ENCODE data around the gene PHF20. TPM values are rescaled to one million over a fixed set of nuclear protein-coding genes. Genes with fewer than 3 reads are reported as not detected.

The PHF20 gene
- total RNA-seq, 1 donor from 2014 or later: 109 TPM

DNA sequence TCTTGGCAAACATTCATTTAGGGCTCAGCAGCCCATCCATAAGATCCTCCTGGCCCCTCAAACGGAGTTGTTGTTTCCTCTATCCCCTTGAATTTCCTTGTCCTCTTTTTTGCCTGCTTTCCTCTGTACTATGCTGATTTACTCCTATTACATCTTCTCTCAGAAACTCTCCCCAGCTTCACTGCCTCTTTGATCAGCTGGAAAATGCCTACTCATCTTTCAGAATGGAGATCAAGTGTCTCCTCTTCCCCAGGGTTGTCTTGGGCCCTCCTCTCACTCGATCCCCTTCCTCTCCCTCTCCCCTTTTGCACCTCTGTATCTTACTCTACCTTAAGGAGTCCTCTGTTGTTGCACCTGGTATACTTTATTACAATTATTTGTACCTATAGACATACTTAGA is 60.2 kb downstream of the PHF20 start:
- TF ChIP-seq, protein P1, sequence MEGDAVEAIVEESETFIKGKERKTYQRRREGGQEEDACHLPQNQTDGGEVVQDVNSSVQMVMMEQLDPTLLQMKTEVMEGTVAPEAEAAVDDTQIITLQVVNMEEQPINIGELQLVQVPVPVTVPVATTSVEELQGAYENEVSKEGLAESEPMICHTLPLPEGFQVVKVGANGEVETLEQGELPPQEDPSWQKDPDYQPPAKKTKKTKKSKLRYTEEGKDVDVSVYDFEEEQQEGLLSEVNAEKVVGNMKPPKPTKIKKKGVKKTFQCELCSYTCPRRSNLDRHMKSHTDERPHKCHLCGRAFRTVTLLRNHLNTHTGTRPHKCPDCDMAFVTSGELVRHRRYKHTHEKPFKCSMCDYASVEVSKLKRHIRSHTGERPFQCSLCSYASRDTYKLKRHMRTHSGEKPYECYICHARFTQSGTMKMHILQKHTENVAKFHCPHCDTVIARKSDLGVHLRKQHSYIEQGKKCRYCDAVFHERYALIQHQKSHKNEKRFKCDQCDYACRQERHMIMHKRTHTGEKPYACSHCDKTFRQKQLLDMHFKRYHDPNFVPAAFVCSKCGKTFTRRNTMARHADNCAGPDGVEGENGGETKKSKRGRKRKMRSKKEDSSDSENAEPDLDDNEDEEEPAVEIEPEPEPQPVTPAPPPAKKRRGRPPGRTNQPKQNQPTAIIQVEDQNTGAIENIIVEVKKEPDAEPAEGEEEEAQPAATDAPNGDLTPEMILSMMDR (IDR thresholded peaks at IDR 0.05): no peak
- Histone ChIP-seq H3K27me3 (no peaks in the 10 kb centered on the region), H3K27ac (no peak overlapping the region), H3K9me3 (no peaks in the 10 kb centered on the region), H3K4me1 (no peaks in the 10 kb centered on the region), H3K36me3 (no peaks in the 10 kb centered on the region), H3K4me3 (no peak overlapping the region)
- intact Hi-C loops (cut with DNase I): loop anchor here (5.0 kb wide), 1 partner anchor 35 kb away; no protein-coding TSS in a partner anchor
- no peak for DNase-seq (ENCODE audit: low spot score in 2 of 2)

DNA sequence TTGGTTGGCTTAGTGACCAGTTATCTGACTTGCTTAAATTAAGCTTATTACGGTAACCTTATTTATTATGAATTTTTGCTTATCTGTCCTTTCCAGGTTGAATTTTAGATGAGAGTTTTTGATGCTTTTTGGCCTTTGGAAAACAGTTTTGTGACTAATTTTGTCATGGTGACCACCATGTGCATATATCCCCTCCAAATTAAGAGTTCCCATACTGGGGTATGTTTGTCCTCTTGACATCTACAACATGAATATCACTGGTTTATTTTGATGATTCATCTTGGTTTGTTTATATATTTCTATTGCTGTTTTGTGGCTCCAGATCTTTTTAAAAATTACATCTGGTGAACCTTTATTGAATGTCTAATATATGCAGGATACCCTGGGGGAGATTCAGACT is 61.4 kb downstream of the PHF20 start:
- TF ChIP-seq, protein P1 (IDR thresholded peaks at IDR 0.05): no peak
- H3K4me1 ChIP-seq: no peaks in the 10 kb centered on the region
- intact Hi-C loops (cut with DNase I): loop anchor here (5.0 kb wide), 1 partner anchor 34 kb away; no protein-coding TSS in a partner anchor

GRCh38 chr20:35837577-35838195 is 65.9 kb downstream of the PHF20 start:
- intact Hi-C loops (cut with DNase I): no loop called here
- TF ChIP-seq, protein P1 (IDR thresholded peaks at IDR 0.05): no peak
- Histone ChIP-seq H3K9me3 (peaks cover 0 to 6% of the 10 kb centered on the region in 2 donors), H3K36me3 (peaks cover 3 to 5% of the 10 kb centered on the region in 2 donors), H3K27ac (no peak overlapping the region), H3K4me1 (no peaks in the 10 kb centered on the region), H3K27me3 (no peaks in the 10 kb centered on the region), H3K4me3 (no peak overlapping the region)
- DNase-seq (ENCODE audit: low spot score in 2 of 2): no peak

More for the DNA sequence above, 61.4 kb downstream of the PHF20 start:
- Histone ChIP-seq H3K36me3 (no peaks in the 10 kb centered on the region), H3K27ac (no peak overlapping the region), H3K4me3 (no peak overlapping the region), H3K9me3 (no peaks in the 10 kb centered on the region), H3K27me3 (no peaks in the 10 kb centered on the region)
- no peak for DNase-seq (ENCODE audit: low spot score in 2 of 2)

DNA sequence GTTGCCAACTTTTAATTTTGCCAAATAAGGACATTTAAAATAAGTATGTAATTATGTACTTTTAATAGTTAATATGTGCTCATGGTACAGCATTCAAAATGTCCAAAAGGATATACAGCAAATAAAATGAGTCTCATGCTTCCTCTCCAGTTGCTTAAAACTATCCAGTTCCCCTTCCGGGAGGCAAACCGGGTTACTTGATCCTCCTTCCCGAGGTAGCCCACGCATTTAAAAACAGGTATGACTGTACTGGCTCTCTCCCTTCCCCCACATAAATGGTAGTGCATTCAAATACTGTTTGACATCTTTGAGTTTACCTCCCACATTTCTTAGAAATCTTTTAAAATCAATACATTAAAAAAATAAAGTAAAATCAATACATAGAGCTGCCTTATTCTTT is 66.4 kb downstream of the PHF20 start:
- no peaks in the 10 kb centered on the region for H3K4me1 ChIP-seq
- no peaks in the 10 kb centered on the region for H3K27me3 ChIP-seq
- peaks cover 9 to 10% of the 10 kb centered on the region in 2 donors for H3K36me3 ChIP-seq
- DNase-seq (ENCODE audit: low spot score in 2 of 2): no peak
- H3K4me3 ChIP-seq: no peak overlapping the region
- H3K9me3 ChIP-seq: peaks cover 0 to 11% of the 10 kb centered on the region in 2 donors
- H3K27ac ChIP-seq: no peak overlapping the region
- intact Hi-C loops (cut with DNase I): no loop called here
- TF ChIP-seq, protein P1 (IDR thresholded peaks at IDR 0.05): no peak

DNA sequence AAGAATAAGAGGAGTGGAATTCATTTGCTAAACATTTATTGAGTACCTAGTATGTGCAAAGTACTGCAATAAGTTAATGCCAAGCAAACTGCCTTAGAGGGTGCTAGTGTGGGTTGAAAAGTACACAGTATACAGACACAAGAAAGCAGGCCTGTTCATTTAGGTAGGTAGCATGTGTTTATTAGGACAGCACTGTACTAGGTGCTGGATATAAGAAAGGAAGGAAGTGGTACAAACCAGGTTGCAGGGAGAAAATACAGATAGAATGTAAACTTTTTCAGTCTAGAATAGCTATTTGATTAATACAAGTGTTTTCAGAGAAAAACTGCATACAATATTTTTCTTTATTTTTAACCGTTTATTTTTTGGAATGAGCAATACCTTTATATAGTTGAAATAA is 68.1 kb downstream of the PHF20 start:
- peaks cover 0 to 21% of the 10 kb centered on the region in 2 donors for H3K9me3 ChIP-seq
- no peaks in the 10 kb centered on the region for H3K4me1 ChIP-seq
- intact Hi-C loops (cut with DNase I): no loop called here
- H3K36me3 ChIP-seq: peaks cover 20% of the 10 kb centered on the region in 2 donors
- H3K4me3 ChIP-seq: no peak overlapping the region
- no peaks in the 10 kb centered on the region for H3K27me3 ChIP-seq
- no peak for DNase-seq (ENCODE audit: low spot score in 2 of 2)
- TF ChIP-seq, protein P1 (IDR thresholded peaks at IDR 0.05): no peak
- H3K27ac ChIP-seq: no peak overlapping the region
